GM19043 (cell line): Measurements from ENCODE around the gene TFCP2L1.
"Not testable (repeated sequence)": the region's sequence is repeated elsewhere in the genome, so short reads cannot be mapped to it uniquely, and the experiment has no call there.

Experiments used
- ATAC-seq: cut with Tn5 transposase; IDR thresholded peaks from one replicate; pipeline ENCODE4 v1.9.1; 2021; ENCODE audit warnings: low read depth; ENCODE audit not compliant: unreplicated experiment

The TFCP2L1 gene

GRCh38 chr2:121231385-121232000, 53.5 kb downstream of the TFCP2L1 start:
- no peak for ATAC-seq

DNA sequence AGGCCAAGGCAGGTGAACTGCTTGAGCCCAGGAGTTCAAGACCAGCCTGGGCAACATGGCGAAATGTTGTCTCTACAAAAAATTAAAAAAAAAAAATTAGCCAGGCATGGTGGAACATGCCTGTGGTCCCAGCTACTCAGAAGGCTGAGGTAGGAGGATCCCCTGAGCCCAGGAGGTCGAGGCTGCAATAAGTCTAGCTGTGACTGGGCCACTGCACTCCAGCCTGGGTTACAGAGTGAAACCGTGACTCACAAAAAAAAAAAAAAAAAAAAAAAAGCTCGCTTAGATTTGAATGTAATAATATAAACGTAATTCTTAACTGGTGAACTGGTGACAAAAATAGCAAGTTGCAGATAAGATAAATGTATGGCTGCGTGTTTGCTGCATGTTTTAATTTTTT, 56.5 kb downstream of the TFCP2L1 start:
- ATAC-seq = no peak

DNA sequence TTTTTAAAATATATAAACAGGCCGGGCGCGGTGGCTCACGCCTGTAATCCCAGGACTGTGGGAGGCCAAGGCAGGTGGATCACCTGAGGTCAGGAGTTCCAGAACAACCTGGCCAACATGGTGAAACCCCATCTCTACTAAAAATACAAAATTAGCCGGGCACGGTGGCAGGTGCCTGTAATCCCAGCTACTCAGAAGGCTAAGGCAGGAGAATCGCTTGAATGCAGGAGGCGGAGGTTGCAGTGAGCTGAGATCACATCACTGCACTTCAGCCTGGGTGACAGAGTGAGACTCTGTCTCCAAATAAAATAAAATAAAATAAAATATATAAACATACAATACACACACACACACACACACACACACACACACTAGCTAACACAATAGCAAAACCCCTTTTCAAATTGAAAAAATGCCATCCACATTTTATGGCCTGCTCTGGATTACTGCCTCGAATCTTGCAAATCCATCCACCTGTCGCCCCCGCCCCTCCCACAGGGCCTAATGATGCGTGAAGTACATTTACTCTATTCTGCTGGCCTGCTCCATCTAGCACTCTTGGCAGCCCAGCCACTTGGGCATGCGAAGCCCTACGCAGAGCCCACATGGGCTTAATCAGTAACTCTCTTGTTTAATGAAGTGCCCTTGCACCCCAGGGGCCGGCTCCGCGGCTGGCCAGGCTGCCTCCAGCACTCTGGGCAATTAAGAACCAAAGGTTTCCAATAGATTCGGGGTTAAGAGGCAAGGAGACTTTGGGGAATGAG, 57.4 kb downstream of the TFCP2L1 start:
- ATAC-seq = not testable (repeated sequence)

- not testable (repeated sequence) for ATAC-seq
Measured at GRCh38 chr2:121225681-121226080, 59.3 kb downstream of the TFCP2L1 start.

DNA sequence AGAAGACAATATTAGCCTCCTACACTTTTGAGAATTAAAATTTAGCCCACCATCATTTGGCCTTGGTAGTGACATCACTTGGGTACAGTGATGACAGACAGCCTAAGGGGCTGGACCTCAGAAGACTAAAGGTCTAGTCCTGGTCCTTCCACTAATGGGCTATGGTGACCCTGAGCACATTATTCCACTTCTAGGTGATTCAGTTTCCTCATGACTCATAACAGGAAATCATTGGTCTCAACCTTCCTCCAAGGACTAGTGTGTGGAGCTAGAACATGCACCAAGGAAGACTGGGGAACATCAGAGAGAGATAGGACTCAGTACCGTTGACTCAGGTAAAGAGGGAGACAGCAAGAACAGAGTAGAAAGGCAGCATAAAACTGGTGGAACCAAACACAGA, 64.0 kb downstream of the TFCP2L1 start:
- no peak for ATAC-seq

- no peak for ATAC-seq
Measured at GRCh38 chr2:121219866-121220265, 65.1 kb downstream of the TFCP2L1 start.

DNA sequence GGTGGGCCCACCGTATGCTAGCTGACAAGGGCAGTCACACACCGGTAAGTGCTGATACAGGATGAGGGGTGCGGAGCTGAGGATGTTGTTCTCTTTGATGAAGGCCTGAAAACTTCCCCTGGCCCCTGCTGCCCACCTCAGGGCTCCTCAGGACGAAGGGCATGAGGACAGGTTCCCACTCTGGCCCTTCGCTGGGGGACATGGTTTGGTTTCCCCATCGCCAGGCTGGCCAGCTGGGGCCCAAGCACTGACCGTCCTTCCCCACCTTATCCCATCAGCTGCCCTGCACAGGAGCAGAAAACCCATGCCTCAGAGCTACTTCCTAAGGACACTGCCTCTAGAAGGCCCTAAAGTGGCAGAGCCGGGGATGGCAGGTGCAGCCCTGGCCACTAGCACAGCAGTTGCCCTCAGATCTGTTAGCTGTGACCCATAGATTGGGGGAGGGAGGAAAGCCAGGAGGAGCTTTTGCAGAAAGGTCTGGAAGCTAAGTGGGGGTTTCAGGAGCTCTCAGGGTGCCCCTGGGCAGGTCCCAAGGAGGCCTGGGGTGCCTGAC, 66.5 kb downstream of the TFCP2L1 start:
- ATAC-seq = no peak

DNA sequence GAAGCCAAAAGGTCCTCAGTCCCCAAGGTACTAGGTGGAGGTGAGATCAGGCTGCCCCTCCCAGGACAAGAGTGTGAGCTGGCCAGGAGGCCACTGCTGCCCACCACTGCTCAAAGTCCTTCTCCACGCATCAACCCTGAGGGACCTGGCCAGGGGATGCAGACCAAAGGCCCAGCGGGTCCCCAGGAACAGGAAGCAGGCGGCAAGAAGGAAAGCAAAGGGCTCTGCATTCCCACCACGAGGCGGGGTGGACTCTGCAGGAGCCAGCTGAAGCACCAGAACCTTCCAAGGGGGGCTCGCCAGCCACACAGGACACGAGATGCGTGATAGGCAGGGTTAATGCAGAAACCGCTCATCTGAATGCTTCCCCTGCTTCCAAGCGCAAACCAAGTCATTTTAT, 67.4 kb downstream of the TFCP2L1 start:
- ATAC-seq = no peak

DNA sequence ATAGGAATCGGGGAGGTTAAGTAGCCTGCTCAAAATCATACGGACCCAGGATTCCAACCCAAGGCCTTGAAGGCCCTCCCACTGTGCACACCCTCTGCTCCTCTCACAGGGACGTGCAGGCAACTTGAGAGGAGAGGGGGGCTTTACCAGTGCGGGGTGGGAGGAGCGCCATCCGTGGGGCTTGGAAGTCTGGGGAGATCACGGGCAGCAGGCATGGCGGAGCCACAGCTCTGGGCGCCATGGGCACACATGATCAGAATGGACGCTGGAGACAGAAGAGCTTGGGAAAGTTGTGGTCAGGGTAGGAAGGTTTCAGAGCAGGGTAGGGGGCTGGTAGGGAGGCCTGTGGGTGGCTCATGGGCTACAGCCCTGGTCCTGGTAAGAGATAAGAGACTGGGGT, 70.7 kb downstream of the TFCP2L1 start:
- no peak for ATAC-seq

GRCh38 chr2:121213386-121213785, 71.6 kb downstream of the TFCP2L1 start:
- no peak for ATAC-seq

GRCh38 chr2:121212661-121213325, 72.2 kb downstream of the TFCP2L1 start:
- ATAC-seq = no peak

DNA sequence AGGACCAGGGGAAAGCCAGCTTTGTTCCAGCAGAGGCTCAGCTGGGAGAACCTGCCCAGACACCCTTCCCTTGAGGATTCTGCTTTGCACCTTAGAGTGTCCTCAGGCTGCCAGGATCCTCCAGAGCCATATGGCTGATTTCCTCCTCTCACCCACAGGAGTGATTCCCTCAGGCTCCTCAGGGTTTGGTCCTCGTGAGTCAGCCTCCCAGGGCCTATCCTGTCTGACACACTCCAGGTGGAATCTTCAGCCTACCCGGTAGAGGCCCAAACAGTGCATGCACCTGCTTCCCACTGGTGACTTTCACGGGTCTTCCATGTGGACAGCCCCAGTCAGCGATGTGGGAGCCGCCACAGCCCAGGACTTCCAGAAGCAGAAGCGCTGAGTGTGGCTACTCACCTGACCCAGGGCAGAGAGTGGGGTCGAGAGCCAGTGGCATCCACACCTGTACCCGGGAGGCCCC, 73.3 kb downstream of the TFCP2L1 start:
- ATAC-seq = no peak

DNA sequence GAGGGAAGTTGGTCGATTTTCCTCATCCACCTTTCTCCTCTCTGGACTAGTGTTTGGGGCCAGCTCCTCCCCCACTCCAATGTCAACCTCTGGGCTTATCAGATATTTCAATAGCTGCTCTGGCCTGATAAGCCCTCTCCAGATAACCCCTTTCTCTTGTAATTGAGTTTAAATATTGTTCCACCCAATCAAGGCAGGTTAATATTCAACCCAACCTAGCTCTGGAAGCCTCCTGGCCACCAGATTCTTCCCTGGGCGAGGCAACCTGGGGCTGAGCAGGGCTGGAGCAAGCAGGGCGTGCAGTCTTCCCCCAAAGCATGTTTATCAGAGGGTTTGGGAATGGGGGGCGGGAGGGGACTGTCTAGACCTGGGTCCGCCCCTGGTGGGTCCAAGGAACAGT, 73.8 kb downstream of the TFCP2L1 start:
- ATAC-seq = no peak

- ATAC-seq = no peak
Measured at GRCh38 chr2:121210691-121211090, 74.3 kb downstream of the TFCP2L1 start.

GRCh38 chr2:121209014-121209610, 75.9 kb downstream of the TFCP2L1 start:
- no peak for ATAC-seq

- no peak for ATAC-seq
Measured at GRCh38 chr2:121207494-121207893, 77.5 kb downstream of the TFCP2L1 start.

GRCh38 chr2:121205321-121205942, 79.6 kb downstream of the TFCP2L1 start:
- ATAC-seq = no peak

DNA sequence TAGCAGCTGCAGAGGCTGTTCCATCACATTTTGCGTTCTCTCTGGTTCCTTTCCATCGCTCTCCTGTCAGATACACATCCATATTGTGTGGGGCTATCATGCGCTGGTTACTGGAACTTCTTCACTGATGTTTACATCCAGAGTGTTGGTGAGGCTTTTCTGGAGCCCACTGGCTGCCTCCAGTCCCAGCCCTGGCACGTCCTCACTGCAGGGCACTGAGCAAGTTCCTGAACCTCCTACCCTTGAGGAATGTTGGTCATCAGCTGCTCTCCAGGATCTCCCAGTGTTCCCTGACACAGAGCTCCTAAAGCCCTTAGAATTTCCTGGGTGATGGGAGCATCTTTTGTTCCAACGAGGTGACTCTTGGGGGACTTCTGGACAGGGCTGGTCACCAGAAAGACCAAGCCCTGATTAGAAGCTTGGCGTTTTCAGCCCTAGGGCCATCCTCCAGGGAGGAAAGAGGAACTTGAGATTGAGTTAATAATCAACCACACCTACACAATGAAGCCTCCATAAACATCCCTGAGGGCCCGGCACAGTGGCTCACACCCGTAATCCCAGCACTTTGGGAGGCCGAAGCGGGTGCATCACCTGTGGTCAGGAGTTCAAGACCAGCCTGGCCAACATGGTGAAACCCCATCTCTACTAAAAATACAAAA, 81.3 kb downstream of the TFCP2L1 start:
- no peak for ATAC-seq

GRCh38 chr2:121202541-121203310, 82.3 kb downstream of the TFCP2L1 start:
- no peak for ATAC-seq
